CD4-positive, alpha-beta T cell (primary cell): ENCODE results near the gene SIX2. TPM values are rescaled to one million over a fixed set of nuclear protein-coding genes. Genes with fewer than 3 reads are reported as not detected.

Source experiments
- ATAC-seq: fragments of 200-7000 bp; cut with Tn5 transposase; one replicate; pipeline ENCODE4 v1.10.0; 2022; ENCODE audit warnings: mild to moderate bottlenecking; ENCODE audit not compliant: poor library complexity
- CTCF ChIA-PET: fragments of 350-600 bp; sonication (Branson Sonifier 250); formaldehyde crosslinking; loops from one replicate; lab custom pipeline; 2021; ENCODE audit warnings: antibody characterized with exemption, inconsistent platforms; lab: Charles Lee
- POLR2A ChIA-PET: fragments of 350-600 bp; sonication (Branson Sonifier 250); formaldehyde crosslinking; loops from one replicate; lab custom pipeline; 2021; ENCODE audit warnings: antibody characterized with exemption, inconsistent platforms; lab: Charles Lee
- DNase-seq, 14 experiments: peaks; one replicate each; pipeline ENCODE4 v3.0.0-alpha.2; 2013 to 2020; ENCODE audit warnings: mixed read lengths in 2 of 14
- H3K27ac ChIP-seq, 2 donors: one replicate each; pipeline versions ENCODE4 v1.5.1 to v1.7.0; 2013; ENCODE audit warnings: low read length in 2 of 2, low read depth in 1 of 2, mild to moderate bottlenecking in 1 of 2
- H3K27me3 ChIP-seq, 2 experiments: 1 replicate in 1 of 2; 2 replicates in 1 of 2; pipeline versions ENCODE4 v1.6.1 to v1.7.0; 2013; ENCODE audit warnings: low read length in 2 of 2, control low read depth in 1 of 2, mild to moderate bottlenecking in 1 of 2, moderate library complexity in 1 of 2; ENCODE audit not compliant: insufficient read depth in 2 of 2, control insufficient read depth in 1 of 2
- H3K36me3 ChIP-seq: one replicate; pipeline ENCODE4 v1.6.1; 2013; ENCODE audit warnings: low read length, control low read depth; ENCODE audit not compliant: insufficient read depth
- H3K4me1 ChIP-seq: one replicate; pipeline ENCODE4 v1.6.1; 2013; ENCODE audit warnings: low read length, control low read depth; ENCODE audit not compliant: insufficient read depth
- H3K4me3 ChIP-seq: one replicate; pipeline ENCODE4 v1.5.1; 2013; ENCODE audit warnings: mild to moderate bottlenecking, low read length, moderate library complexity
- H3K9me3 ChIP-seq, 2 experiments: 1 replicate in 1 of 2; 2 replicates in 1 of 2; pipeline versions ENCODE4 v1.6.1 to v1.7.0; 2013; ENCODE audit warnings: low read length in 2 of 2, mild to moderate bottlenecking in 2 of 2, control low read depth in 1 of 2, moderate library complexity in 1 of 2; ENCODE audit not compliant: control insufficient read depth in 1 of 2, insufficient read depth in 1 of 2
- H3K27ac Mint-ChIP-seq: one replicate; pipeline ENCODE4 v1.8.0; 2020; ENCODE audit warnings: mixed read lengths
- H3K27me3 Mint-ChIP-seq: one replicate; pipeline ENCODE4 v1.8.0; 2021; ENCODE audit warnings: mixed read lengths
- H3K36me3 Mint-ChIP-seq: one replicate; pipeline ENCODE4 v1.8.0; 2021; ENCODE audit warnings: low read depth, mixed read lengths
- H3K4me1 Mint-ChIP-seq: one replicate; pipeline ENCODE4 v1.8.0; 2021; ENCODE audit warnings: low read depth, mixed read lengths
- H3K4me3 Mint-ChIP-seq: one replicate; pipeline ENCODE4 v1.8.0; 2020; ENCODE audit warnings: mild to moderate bottlenecking, mixed read lengths
- H3K9me3 Mint-ChIP-seq: one replicate; pipeline ENCODE4 v1.8.0; 2020; ENCODE audit warnings: mixed read lengths
- intact Hi-C, 2 experiments: fragments of 100-400 bp; cut with DNase I in 1 of 2; cut with micrococcal nuclease in 1 of 2; formaldehyde crosslinking; loops; one replicate each; pipeline versions ENCODE4 v1.15.1 to v1.9.0; 2023 to 2025; cut with DNase I, micrococcal nuclease
- total RNA-seq, 174 experiments: library from RNA in 2 of 174; stranded (reverse) in 2 of 174; gene quantifications; one replicate each; pipeline ENCODE4 v1.2.3 and lab custom pipeline; 2021 to 2026
- TF ChIP-seq, protein P1 (sequence below): fragments of 200-600 bp; IDR thresholded peaks from one replicate; pipeline ENCODE4 v1.8.0; 2022; ENCODE audit warnings: antibody characterized with exemption, mild to moderate bottlenecking

SIX2 gene
- total RNA-seq, 2 experiments from 2014 or later: not detected

DNA sequence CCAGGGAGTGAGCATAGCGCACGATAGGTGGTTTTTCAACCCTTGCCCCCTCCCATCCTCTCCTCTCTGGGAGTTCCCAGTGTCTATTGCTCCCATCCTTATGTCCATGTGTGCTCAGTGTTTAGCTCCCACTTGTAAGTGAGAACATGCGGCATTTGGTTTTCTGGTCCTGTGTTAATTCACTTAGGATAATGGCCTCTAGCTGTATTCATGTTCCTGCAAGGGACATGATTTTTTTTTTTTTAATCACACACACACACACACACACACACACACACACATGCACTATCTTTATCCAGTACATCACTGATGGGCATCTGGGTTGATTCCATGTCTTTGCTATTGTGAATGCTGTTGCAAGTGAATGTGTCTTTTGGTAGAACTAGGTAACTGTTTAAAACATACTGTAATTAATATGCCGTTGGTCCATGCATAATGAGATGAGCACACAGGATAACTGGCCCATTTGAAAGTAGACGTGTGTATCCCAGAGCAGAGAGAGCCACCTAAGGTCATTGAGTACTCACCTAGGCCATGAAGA is 43.2 kb upstream of the SIX2 start:
- no peaks in the 10 kb centered on the region for H3K36me3 Mint-ChIP-seq
- H3K4me1 ChIP-seq: no peaks in the 10 kb centered on the region
- H3K27me3 Mint-ChIP-seq: peaks cover 7% of the 10 kb centered on the region
- ChIA-PET POLR2A (no interaction called here), CTCF (no interaction called here)
- H3K4me3 ChIP-seq: no peak overlapping the region
- no peak for ATAC-seq
- H3K4me3 Mint-ChIP-seq: no peak overlapping the region
- TF ChIP-seq, protein P1, sequence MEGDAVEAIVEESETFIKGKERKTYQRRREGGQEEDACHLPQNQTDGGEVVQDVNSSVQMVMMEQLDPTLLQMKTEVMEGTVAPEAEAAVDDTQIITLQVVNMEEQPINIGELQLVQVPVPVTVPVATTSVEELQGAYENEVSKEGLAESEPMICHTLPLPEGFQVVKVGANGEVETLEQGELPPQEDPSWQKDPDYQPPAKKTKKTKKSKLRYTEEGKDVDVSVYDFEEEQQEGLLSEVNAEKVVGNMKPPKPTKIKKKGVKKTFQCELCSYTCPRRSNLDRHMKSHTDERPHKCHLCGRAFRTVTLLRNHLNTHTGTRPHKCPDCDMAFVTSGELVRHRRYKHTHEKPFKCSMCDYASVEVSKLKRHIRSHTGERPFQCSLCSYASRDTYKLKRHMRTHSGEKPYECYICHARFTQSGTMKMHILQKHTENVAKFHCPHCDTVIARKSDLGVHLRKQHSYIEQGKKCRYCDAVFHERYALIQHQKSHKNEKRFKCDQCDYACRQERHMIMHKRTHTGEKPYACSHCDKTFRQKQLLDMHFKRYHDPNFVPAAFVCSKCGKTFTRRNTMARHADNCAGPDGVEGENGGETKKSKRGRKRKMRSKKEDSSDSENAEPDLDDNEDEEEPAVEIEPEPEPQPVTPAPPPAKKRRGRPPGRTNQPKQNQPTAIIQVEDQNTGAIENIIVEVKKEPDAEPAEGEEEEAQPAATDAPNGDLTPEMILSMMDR: no peak
- H3K36me3 ChIP-seq: no peaks in the 10 kb centered on the region
- no peak overlapping the region for H3K27ac Mint-ChIP-seq
- no peaks in the 10 kb centered on the region for H3K9me3 Mint-ChIP-seq
- intact Hi-C loops: no loop called here
- H3K9me3 ChIP-seq: no peaks in the 10 kb centered on the region
- peaks cover 0 to 5% of the 10 kb centered on the region in 2 experiments for H3K27me3 ChIP-seq
- H3K4me1 Mint-ChIP-seq: no peaks in the 10 kb centered on the region
- no peak overlapping the region for H3K27ac ChIP-seq
- no peak for DNase-seq

DNA sequence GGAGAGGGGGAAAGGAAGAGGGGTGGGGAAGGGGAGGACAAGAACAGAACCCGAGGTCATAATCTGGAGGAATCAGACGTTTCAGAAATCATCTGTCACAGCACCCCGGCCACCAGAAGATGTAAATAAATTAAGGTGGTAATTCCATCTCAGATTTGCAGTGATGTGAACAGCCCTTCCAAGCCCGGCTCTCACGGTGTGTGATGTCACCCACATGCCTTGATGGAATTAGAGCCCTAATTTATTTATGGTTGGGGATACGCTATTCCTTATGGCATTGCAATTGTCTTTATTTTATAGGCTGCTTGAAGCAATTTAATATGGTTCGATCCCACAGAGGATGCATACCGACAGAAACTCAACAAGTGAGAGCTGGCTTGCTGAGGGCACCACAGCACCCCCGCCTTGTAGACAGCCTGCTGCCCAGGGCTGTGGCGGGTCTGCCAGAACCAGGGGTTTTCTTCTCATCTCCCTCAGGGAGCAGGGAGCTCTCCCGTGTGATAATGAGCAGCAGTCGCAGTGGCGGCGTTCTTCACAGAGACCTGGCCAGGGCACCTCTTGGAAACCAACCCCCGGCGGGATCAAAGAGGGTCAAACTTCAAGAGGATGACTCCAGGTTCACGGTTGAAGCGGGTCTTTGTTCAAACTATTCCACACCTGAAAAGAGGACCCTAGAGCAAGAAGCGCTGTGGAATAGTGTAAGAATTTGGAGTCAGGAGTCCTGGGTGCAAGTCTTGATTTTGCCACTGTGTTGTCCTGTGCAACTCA is 40.5 kb upstream of the SIX2 start:
- ChIA-PET POLR2A (no interaction called here), CTCF (no interaction called here)
- H3K27ac Mint-ChIP-seq: no peak overlapping the region
- DNase-seq: no peak
- no peaks in the 10 kb centered on the region for H3K4me1 Mint-ChIP-seq
- no peaks in the 10 kb centered on the region for H3K9me3 Mint-ChIP-seq
- no peak overlapping the region for H3K4me3 Mint-ChIP-seq
- no peak overlapping the region for H3K4me3 ChIP-seq
- H3K36me3 ChIP-seq: no peaks in the 10 kb centered on the region
- H3K27me3 ChIP-seq: peaks cover 0 to 5% of the 10 kb centered on the region in 2 experiments
- H3K27ac ChIP-seq: no peak overlapping the region
- intact Hi-C loops: no loop called here
- H3K36me3 Mint-ChIP-seq: no peaks in the 10 kb centered on the region
- H3K27me3 Mint-ChIP-seq: peaks cover 15% of the 10 kb centered on the region
- H3K4me1 ChIP-seq: no peaks in the 10 kb centered on the region
- TF ChIP-seq, protein P1: no peak
- no peaks in the 10 kb centered on the region for H3K9me3 ChIP-seq
- no peak for ATAC-seq

DNA sequence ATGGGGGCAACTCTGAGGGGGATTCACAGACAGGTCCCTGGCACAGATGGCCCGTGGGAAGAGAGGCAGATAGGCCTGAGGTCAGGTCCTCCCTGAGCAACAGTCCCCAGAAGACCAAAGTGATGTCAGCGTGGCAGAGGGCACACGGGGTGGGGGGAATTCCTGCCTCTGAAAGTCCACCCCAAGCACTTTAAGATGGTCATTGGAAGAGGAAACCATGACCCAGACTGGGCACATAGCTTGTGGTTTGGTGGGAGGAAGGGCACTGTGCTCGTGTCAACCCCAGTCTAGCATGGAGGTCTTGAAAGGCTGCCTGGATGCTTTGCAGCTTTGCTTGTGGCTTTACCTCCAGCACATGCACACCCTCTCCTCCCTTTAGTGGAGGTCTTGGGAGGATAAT is 38.0 kb upstream of the SIX2 start:
- Histone ChIP-seq H3K27ac (no peak overlapping the region), H3K27me3 (peaks cover 5 to 9% of the 10 kb centered on the region in 2 experiments), H3K4me1 (no peaks in the 10 kb centered on the region), H3K36me3 (no peaks in the 10 kb centered on the region), H3K4me3 (no peak overlapping the region), H3K9me3 (no peaks in the 10 kb centered on the region)
- intact Hi-C loops: no loop called here
- H3K36me3 Mint-ChIP-seq: no peaks in the 10 kb centered on the region
- no peak overlapping the region for H3K4me3 Mint-ChIP-seq
- no peaks in the 10 kb centered on the region for H3K4me1 Mint-ChIP-seq
- DNase-seq (no peak), ATAC-seq (no peak)
- no peak overlapping the region for H3K27ac Mint-ChIP-seq
- H3K9me3 Mint-ChIP-seq: no peaks in the 10 kb centered on the region
- POLR2A ChIA-PET: no interaction called here
- CTCF ChIA-PET: no interaction called here
- H3K27me3 Mint-ChIP-seq: peaks cover 23% of the 10 kb centered on the region
- TF ChIP-seq, protein P1: no peak
